Left lung (tissue), 10 donors: ENCODE data around the gene ABCC1. TPM values are rescaled to one million over a fixed set of nuclear protein-coding genes. Genes with fewer than 3 reads are reported as not detected.
A peak's percentile ranks its signal among the peaks of the same experiment; 100 is the strongest.
"Not testable (repeated sequence)": the region's sequence is repeated elsewhere in the genome, so short reads cannot be mapped to it uniquely, and the experiment has no call there.

Experiments
- ATAC-seq: fragments of 200-7000 bp; cut with Tn5 transposase; one replicate; pipeline ENCODE4 v1.9.1; 2020; ENCODE audit warnings: moderate library complexity
- DNase-seq, 4 donors: peaks; one replicate each; pipeline ENCODE4 v3.0.0-alpha.2; 2013 to 2020
- H3K27ac ChIP-seq, 2 donors: fragments of 200-600 bp; sonication (generic) in 1 of 2; one replicate each; pipeline versions ENCODE4 v1.5.0 to v1.8.0; 2020 to 2021
- H3K27me3 ChIP-seq, 2 donors: fragments of 200-600 bp; sonication (generic) in 1 of 2; one replicate each; pipeline versions ENCODE4 v1.5.0 to v1.8.0; 2020 to 2021
- H3K36me3 ChIP-seq, 2 donors: fragments of 200-600 bp; sonication (generic) in 1 of 2; one replicate each; pipeline versions ENCODE4 v1.5.0 to v1.8.0; 2020 to 2021
- H3K4me1 ChIP-seq, 2 donors: fragments of 200-600 bp; one replicate each; pipeline ENCODE4 v1.8.0; 2021
- H3K4me3 ChIP-seq, 2 donors: fragments of 200-600 bp; sonication (generic) in 1 of 2; one replicate each; pipeline versions ENCODE4 v1.5.0 to v1.8.0; 2020 to 2021; ENCODE audit warnings: mild to moderate bottlenecking in 1 of 2
- H3K9me3 ChIP-seq, 2 donors: fragments of 200-600 bp; sonication (generic) in 1 of 2; one replicate each; pipeline versions ENCODE4 v1.5.0 to v1.8.0; 2020 to 2021
- CTCF ChIP-seq, 2 donors: fragments of 200-600 bp; sonication (generic) in 1 of 2; IDR thresholded peaks; one replicate each; pipeline versions ENCODE4 v1.5.0 to v1.8.0; 2021; ENCODE audit warnings: antibody characterized with exemption in 2 of 2
- intact Hi-C, 2 donors: fragments of 100-400 bp; cut with DNase I; formaldehyde crosslinking; loops; one replicate each; pipeline versions ENCODE4 v1.11.2 to v1.14.2; 2022
- polyA plus RNA-seq, 6 donors: library from polyadenylated mRNA; unstranded; fragments of 120-200 nt; gene quantifications; one replicate each; pipeline ENCODE4 v1.2.1, GENCODE V29; 2013; ENCODE audit not compliant: insufficient read length in 6 of 6
- total RNA-seq, 2 donors: library from RNA; stranded (reverse); fragmentation: NEBNext Ultra II Directional; extraction: Animal tissue kit (Norgen Biotek cat#: 25700); gene quantifications; one replicate each; pipeline ENCODE4 v1.2.1, GENCODE V29; 2021
- donor health status: DM: no; HTN: yes; CAD: no.
- donor health status: DM: no; HTN: no; CAD: no.

Gene ABCC1
- total and polyA plus RNA-seq, 8 donors, result 29.3 to 44.6 (median 31.7) TPM

DNA sequence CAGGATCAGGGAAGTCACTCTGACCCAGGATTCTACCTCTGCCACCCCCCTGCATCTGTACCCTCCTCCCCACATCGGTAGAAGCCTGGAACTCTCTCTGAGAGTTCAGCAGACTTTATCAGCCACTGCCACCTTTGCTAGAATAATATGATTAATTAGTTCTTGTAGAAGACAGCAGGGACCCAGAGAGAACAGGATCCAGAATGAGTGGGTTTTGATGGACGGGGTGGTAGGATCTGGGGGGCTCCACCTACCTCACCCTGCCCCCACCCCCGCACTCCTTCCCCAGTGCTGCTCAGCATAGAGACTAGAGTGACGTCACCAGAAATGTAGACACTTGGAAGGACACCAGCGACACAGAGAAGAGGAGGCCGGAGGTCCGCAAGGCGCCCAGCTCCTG lies 240.4 kb downstream of the ABCC1 start:
- intact Hi-C loops, result no loop called here
- Histone ChIP-seq H3K36me3 (peaks cover 0 to 10% of the 10 kb centered on the region in 2 donors), H3K9me3 (no peaks in the 10 kb centered on the region), H3K4me1 (no peaks in the 10 kb centered on the region), H3K27me3 (no peaks in the 10 kb centered on the region), H3K27ac (no peak overlapping the region), H3K4me3 (no peak overlapping the region)
- no peak for DNase-seq
- no peak for ATAC-seq
- TF ChIP-seq CTCF (IDR thresholded peaks at IDR 0.05), result no peak

GRCh38 chr16:16190546-16190945 lies 241.1 kb downstream of the ABCC1 start:
- ATAC-seq (no peak), DNase-seq (no peak)
- intact Hi-C loops, result no loop called here
- Histone ChIP-seq H3K9me3 (no peaks in the 10 kb centered on the region), H3K4me3 (no peak overlapping the region), H3K27me3 (no peaks in the 10 kb centered on the region), H3K36me3 (peaks cover 0 to 8% of the 10 kb centered on the region in 2 donors), H3K27ac (no peak overlapping the region), H3K4me1 (no peaks in the 10 kb centered on the region)
- TF ChIP-seq CTCF (IDR thresholded peaks at IDR 0.05), result no peak

DNA sequence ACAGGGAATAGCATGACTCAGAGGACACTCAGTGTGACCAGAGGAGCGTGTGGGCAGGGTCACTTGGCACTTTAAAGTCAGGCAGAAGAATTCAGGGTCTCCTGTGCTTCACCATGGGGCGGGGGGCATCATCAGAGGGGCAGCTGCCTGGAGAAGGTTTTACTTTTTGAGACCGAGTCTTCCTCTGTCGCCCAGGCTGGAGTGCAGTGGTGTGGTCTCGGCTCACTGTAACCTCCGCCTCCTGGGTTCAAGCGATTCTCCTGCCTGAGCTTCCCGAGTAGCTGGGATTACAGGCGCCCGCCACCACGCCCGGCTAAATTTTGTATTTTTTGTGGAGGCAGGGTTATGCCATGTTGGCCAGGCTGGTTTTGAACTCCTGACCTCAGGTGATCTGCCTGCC lies 241.6 kb downstream of the ABCC1 start:
- intact Hi-C loops, DNase-seq, H3K36me3 ChIP-seq, H3K9me3 ChIP-seq, H3K27me3 ChIP-seq, H3K4me1 ChIP-seq, H3K27ac ChIP-seq, H3K4me3 ChIP-seq, ATAC-seq: not testable (repeated sequence)

DNA sequence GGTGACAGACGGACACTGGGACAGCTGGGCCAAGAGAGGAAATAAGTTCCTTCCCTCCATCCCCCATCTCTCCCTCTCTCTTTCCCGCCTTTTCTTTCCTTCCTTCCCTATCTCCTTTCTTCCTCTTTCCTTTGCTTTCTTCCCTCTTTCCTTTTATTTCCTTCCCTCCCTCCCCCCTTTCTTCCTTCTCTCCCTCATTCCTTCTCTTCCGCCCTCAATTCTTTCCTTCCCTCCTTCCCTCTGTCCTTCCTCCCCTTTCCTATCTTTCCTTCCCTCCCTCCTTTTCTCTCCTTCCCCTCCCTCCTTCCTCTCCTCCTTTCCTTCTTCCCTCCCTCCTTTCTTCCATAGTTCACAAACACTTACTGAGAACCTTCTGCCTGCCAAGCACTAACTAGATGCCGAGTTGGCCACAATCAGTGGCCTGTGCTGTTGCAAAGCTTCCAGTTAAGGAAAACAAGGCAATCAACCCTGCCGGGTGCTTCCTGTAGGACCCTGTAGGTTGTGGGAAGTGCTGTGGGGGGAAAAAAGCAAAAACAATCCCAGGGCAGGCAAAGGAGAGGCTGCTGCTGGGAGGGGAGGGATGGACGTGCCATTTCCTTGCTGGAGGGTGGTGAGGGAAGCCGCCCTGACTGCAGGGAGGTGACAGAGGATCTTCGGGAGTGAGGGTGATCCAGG lies 242.2 kb downstream of the ABCC1 start:
- Histone ChIP-seq H3K4me1 (no peaks in the 10 kb centered on the region), H3K27me3 (no peaks in the 10 kb centered on the region), H3K27ac (no peak overlapping the region), H3K9me3 (no peaks in the 10 kb centered on the region), H3K36me3 (peaks cover 0 to 4% of the 10 kb centered on the region in 2 donors), H3K4me3 (no peak overlapping the region)
- ATAC-seq (no peak), DNase-seq (peak in 1 of 4 donors; percentile 26)
- intact Hi-C loops, result no loop called here
- TF ChIP-seq CTCF (IDR thresholded peaks at IDR 0.05), result no peak

Other genes starting within 250 kb of the ABCC1 start
- 10 to 100 TPM; 47.3 to 94.8 TPM for gene MYH11, start 92.6 kb upstream of the ABCC1 start, total RNA-seq
- 100 to 1,000 TPM in 5 of 6 donors, 10 to 100 TPM in 1; 80.3 to 208 (median 142) TPM for gene MYH11, start 92.6 kb upstream of the ABCC1 start, polyA plus RNA-seq
- 10 to 100 TPM; 22.7 to 26.2 TPM for gene CEP20, start 61.0 kb upstream of the ABCC1 start, total RNA-seq
- 10 to 100 TPM; 34.1 to 44.6 (median 38.5) TPM for gene CEP20, start 61.0 kb upstream of the ABCC1 start, polyA plus RNA-seq